HL-60 (cell line): ENCODE measurements around the gene DNAJC12.

ENCODE experiments used
- CTCF ChIP-seq: IDR thresholded peaks from one replicate; pipeline ENCODE4 v1.5.1; 2011; ENCODE audit warnings: low read length, control low read depth, inconsistent platforms; ENCODE audit not compliant: insufficient read depth
- POLR2AphosphoS5 ChIP-seq: IDR thresholded peaks from 2 replicates; pipeline ENCODE4 v1.6.1; 2012; ENCODE audit warnings: low read depth

GRCh38 chr10:67819768-67820204 is 18.2 kb downstream of the DNAJC12 start:
- TF ChIP-seq CTCF (no peak), POLR2AphosphoS5 (no peak)
